Left lobe of liver (tissue), 2 donors: ENCODE data around the gene DENND1A. TPM values are rescaled to one million over a fixed set of nuclear protein-coding genes. Genes with fewer than 3 reads are reported as not detected.

Experiments used
- ATAC-seq: fragments of 200-7000 bp; cut with Tn5 transposase; one replicate; pipeline ENCODE4 v1.9.1; 2020; ENCODE audit warnings: mild to moderate bottlenecking, moderate library complexity
- DNase-seq: peaks from one replicate; pipeline ENCODE4 v3.0.0-alpha.2; 2020; ENCODE audit warnings: low spot score
- total RNA-seq: library from RNA; stranded (reverse); gene quantifications from one replicate; pipeline ENCODE4 v1.2.1, GENCODE V29; 2021
- donor health status: DM: no; HTN: no; CAD: no; lungs with moderate emphysema.
- donor health status: DM: no; HTN: yes; CAD: no.

Gene DENND1A
- total RNA-seq, 1 donor from 2014 or later: 15.5 TPM

- no peak for DNase-seq
These were observed 238.1 kb downstream of the DENND1A start for GRCh38 chr9:123691765-123692303.

GRCh38 chr9:123689701-123690428, 240.1 kb downstream of the DENND1A start:
- no peak for ATAC-seq
- DNase-seq: no peak

More at GRCh38 chr9:123691765-123692303, 238.1 kb downstream of the DENND1A start:
- ATAC-seq: no peak

GRCh38 chr9:123687246-123687751, 242.6 kb downstream of the DENND1A start:
- DNase-seq (no peak), ATAC-seq (no peak)

- DNase-seq (no peak), ATAC-seq (no peak)
These were observed 243.1 kb downstream of the DENND1A start for GRCh38 chr9:123686829-123687192.

DNA sequence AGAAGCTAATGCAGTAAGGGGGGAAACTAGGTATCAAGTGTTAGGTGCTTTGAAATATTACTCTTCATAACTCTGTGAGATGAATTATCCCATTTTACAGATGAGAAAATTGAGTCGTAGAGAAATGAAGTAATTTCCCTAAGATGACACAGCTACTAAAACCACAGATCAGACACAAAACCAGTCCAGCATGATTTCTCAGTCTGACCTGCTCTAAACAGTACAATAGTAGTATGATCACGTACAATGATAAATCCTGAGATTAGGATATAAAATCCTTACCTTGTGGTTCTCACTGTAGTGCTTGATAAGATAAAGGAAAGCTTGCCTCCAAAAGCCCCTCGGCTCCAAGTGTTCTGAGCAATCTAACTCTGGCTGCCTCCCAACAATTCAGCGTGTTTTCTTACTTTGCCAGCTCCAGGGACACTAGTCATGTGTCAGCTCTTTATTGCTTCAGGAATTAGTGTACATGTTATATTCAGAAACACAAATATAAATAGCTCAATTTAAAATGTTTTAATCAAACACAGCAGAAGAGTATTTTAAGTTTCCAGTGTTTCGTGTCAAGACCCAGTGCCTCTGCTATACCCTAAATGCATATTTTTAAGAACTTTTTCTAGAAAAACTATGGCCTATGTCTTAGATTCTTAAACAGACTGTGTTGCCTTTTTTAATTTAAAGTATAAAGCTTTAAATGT, 243.6 kb downstream of the DENND1A start:
- DNase-seq (no peak), ATAC-seq (no peak)

GRCh38 chr9:123685489-123686083, 244.3 kb downstream of the DENND1A start:
- ATAC-seq (no peak), DNase-seq (no peak)

DNA sequence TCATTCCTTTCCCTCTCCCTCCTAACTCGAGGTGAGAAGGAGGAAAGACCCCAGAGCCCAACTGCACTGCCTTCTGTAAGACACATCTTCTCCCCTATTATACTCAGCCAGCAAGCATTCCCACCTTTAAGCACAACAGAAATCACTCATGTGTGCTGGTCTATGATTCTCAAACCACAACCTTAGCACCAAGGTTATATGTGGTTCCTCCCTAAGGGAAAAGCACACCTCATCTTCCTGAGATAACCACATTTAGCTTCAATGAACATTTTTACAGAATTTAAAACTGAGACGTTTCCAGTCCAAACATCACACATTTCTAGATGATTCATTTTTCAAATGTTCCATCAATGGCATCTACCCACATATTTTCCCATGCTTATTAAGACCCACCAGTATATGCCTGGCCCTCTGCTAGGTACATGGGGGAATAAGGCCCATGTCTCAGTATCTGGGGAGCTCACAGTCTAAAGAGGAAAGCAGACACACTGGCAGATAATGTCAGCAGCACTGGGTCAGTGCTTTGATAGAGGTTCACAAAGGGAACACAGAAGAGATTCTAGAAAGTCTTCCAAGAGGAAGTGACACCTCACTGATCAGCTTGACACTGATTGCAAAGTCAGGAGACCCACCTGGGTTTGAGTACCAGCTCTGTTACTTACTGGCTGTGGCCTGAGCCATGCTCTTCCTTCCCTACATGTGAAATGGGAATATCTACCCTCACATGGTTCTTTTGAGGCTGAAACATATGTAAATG, 245.4 kb downstream of the DENND1A start:
- ATAC-seq (no peak), DNase-seq (no peak)

DNA sequence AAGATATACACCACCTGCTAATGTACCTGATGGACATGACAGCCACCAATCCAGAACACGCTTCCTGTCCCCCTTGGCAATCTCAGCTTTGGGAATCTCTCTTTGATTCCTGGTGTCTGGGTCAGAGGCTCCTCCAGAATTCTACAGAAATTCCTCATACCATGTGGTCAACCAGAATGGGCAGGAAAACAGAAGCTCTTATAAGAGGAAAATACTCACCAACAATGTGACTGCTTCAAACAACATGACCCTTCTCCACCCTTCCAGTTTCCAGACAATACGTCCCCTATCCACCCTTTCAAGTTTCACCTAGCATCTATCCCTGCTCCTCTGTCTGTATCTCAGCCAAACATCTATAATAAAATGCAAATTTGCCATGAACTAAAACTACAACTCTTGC, 247.2 kb downstream of the DENND1A start:
- DNase-seq: no peak
- ATAC-seq: no peak

- DNase-seq (no peak), ATAC-seq (no peak)
These were observed 249.6 kb downstream of the DENND1A start for GRCh38 chr9:123680352-123680751.

GRCh38 chr9:123679330-123679987, 250.5 kb downstream of the DENND1A start:
- ATAC-seq: peak; percentile 41
- no peak for DNase-seq

- DNase-seq: no peak
- peak; percentile 33 for ATAC-seq
These were observed 251.0 kb downstream of the DENND1A start for GRCh38 chr9:123678878-123679329.

GRCh38 chr9:123678038-123678877, 251.7 kb downstream of the DENND1A start:
- ATAC-seq: peak; percentile 85

DNA sequence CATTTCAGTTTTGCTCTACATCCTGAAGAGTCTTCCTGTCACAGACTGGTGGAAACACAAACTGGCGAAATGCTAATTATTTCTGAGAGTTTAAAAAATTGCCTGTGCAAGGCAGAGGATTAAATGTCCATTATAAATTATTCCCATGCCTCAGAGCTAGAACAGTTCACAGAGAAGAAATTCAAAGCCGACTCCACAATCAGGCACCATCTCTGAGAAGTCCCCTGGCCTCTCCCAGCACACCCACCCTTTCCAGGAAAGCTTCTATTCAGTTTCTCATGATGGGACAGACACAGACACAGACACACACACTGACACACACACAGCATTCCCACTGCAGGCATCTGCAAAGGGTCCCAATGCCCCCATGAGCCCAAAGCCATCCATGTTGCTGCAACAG, 253.1 kb downstream of the DENND1A start:
- no peak for DNase-seq

More at GRCh38 chr9:123678038-123678877, 251.7 kb downstream of the DENND1A start:
- no peak for DNase-seq

GRCh38 chr9:123669346-123669745, 260.6 kb downstream of the DENND1A start:
- ATAC-seq (no peak), DNase-seq (no peak)

More for the DNA sequence above, 253.1 kb downstream of the DENND1A start:
- no peak for ATAC-seq

DNA sequence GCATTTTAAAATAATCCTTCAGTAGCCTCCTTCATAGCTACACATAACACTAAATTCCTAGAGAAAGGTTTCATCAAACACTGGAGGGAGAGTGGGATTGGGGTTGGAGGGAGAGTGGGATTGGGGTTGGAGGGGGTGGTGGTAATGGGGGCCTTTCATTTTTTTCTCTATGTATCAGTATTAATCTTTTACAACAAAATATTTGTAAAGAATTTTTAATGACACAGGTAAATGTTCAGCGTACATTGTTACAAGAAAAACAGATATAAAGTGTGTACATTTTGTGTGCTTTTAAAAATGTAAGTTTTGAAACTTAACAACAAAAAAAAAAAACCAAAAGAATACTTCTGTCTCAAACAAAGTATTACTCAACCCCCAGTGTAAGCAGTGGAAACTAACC, 266.4 kb downstream of the DENND1A start:
- ATAC-seq (no peak), DNase-seq (no peak)

DNA sequence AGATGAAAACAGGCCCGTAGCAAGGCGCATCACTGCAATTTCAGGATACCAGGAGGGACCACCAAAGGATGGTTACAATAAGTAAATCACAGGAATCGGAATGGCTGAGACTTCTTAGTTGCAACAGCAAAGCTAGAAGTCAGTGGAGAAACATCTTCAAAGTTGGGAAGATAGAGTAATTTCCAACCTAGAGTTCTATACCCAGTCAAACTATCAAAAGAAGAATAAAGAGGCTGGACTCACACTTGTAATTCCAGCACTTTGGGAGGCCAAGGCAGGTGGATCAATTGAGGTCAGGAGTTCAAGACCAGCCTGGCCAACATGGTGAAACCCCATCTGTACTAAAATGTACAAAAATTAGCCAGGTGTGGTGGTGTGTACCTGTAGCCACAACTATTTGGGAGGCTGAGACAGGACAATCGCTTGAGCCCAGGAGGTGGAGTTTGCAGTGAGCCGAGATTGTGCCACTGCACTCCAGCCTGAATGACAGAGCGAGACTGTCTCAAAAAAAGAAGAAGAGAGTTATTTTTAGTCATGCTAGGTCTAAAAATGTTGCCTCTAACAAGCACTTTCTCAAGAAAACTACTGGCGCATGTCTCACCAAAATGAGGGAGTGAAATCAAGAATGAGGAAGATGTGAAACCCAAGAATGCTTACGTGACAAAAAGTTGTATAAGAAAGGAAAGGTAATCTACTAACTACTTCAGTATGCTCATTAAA, 267.7 kb downstream of the DENND1A start:
- no peak for ATAC-seq

GRCh38 chr9:123660691-123661466, 269.0 kb downstream of the DENND1A start:
- DNase-seq (no peak), ATAC-seq (no peak)

More for the DNA sequence above, 267.7 kb downstream of the DENND1A start:
- DNase-seq: no peak

- no peak for ATAC-seq
- no peak for DNase-seq
These were observed 270.6 kb downstream of the DENND1A start for GRCh38 chr9:123659358-123659757.
